A673 (cell line): ENCODE data around the gene SETD4.

Experiments
- EZH2 ChIP-seq: fragments of 200-600 bp; sonication (generic); IDR thresholded peaks from 2 replicates; pipeline ENCODE4 v1.6.1; 2017; ENCODE audit warnings: borderline replicate concordance, low read depth, mild to moderate bottlenecking, mixed read lengths, antibody characterized with exemption, low read length; ENCODE audit not compliant: poor library complexity, severe bottlenecking
- TF ChIP-seq, protein P1 (sequence below): fragments of 300-800, 200-600 bp; sonication (generic); conservative IDR thresholded peaks from 2 replicates; pipeline ENCODE4 v1.5.1; 2017; ENCODE audit warnings: low read depth, mild to moderate bottlenecking, antibody characterized with exemption, low read length, moderate library complexity, mixed read lengths

DNA sequence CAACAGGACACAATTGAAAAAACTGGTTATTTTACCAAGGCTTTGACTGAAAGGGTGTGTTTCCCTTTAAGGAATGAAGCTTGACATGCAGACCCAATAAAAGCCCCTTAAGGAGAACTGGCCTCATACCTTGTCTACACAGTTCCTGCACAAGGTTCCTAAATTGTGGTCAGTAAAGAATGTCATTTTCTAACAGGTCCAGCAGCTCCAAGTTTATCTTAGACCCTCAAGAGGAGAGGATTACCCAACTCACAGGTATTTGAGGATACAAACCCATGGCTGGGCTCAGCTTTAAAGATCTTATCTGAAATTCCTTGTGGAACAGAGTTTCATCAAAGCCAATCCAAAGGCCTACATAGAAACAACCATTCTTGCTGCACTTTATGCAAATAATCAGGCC lies 43.1 kb upstream of the SETD4 start:
- no peak for TF ChIP-seq EZH2
- TF ChIP-seq, protein P1, sequence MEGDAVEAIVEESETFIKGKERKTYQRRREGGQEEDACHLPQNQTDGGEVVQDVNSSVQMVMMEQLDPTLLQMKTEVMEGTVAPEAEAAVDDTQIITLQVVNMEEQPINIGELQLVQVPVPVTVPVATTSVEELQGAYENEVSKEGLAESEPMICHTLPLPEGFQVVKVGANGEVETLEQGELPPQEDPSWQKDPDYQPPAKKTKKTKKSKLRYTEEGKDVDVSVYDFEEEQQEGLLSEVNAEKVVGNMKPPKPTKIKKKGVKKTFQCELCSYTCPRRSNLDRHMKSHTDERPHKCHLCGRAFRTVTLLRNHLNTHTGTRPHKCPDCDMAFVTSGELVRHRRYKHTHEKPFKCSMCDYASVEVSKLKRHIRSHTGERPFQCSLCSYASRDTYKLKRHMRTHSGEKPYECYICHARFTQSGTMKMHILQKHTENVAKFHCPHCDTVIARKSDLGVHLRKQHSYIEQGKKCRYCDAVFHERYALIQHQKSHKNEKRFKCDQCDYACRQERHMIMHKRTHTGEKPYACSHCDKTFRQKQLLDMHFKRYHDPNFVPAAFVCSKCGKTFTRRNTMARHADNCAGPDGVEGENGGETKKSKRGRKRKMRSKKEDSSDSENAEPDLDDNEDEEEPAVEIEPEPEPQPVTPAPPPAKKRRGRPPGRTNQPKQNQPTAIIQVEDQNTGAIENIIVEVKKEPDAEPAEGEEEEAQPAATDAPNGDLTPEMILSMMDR = no peak
